ENCODE measurements around the gene ABHD5. TPM values are rescaled to one million over a fixed set of nuclear protein-coding genes. Genes with fewer than 3 reads are reported as not detected.

Gene ABHD5
- total RNA-seq, 1 experiment from 2014 or later, result 11.3 TPM

- Mint-ChIP-seq H3K27ac (no peak overlapping the region), H3K36me3 (no peaks in the 10 kb centered on the region), H3K4me3 (no peak overlapping the region), H3K9me3 (peaks cover 16% of the 10 kb centered on the region), H3K27me3 (ENCODE audit: low read depth) (peaks cover 2% of the 10 kb centered on the region), H3K4me1 (no peaks in the 10 kb centered on the region)
- CTCF ChIA-PET, result no interaction called here
- ATAC-seq, result no peak
- DNase-seq (ENCODE audit: low spot score), result no peak
- TF ChIP-seq, protein P1, sequence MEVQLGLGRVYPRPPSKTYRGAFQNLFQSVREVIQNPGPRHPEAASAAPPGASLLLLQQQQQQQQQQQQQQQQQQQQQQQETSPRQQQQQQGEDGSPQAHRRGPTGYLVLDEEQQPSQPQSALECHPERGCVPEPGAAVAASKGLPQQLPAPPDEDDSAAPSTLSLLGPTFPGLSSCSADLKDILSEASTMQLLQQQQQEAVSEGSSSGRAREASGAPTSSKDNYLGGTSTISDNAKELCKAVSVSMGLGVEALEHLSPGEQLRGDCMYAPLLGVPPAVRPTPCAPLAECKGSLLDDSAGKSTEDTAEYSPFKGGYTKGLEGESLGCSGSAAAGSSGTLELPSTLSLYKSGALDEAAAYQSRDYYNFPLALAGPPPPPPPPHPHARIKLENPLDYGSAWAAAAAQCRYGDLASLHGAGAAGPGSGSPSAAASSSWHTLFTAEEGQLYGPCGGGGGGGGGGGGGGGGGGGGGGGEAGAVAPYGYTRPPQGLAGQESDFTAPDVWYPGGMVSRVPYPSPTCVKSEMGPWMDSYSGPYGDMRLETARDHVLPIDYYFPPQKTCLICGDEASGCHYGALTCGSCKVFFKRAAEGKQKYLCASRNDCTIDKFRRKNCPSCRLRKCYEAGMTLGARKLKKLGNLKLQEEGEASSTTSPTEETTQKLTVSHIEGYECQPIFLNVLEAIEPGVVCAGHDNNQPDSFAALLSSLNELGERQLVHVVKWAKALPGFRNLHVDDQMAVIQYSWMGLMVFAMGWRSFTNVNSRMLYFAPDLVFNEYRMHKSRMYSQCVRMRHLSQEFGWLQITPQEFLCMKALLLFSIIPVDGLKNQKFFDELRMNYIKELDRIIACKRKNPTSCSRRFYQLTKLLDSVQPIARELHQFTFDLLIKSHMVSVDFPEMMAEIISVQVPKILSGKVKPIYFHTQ (CRISPR knock-in tag; IDR thresholded peaks at IDR 0.05), result no peak
- TF ChIP-seq MLX (CRISPR knock-in tag; IDR thresholded peaks at IDR 0.05) (no peak), ETV6 (CRISPR knock-in tag; IDR thresholded peaks at IDR 0.05) (no peak), KAT7 (CRISPR knock-in tag; IDR thresholded peaks at IDR 0.05; ENCODE audit: borderline replicate concordance) (no peak), NFE2L1 (CRISPR knock-in tag; IDR thresholded peaks at IDR 0.05) (no peak), MAX (CRISPR knock-in tag; IDR thresholded peaks at IDR 0.05) (no peak), ZNF263 (CRISPR knock-in tag; IDR thresholded peaks at IDR 0.05; ENCODE audit: low read depth) (no peak), GRHL2 (CRISPR knock-in tag; IDR thresholded peaks at IDR 0.05; ENCODE audit: insufficient replicate concordance, severe bottlenecking) (no peak), IRF1 (CRISPR knock-in tag; IDR thresholded peaks at IDR 0.05) (no peak), MXD4 (CRISPR knock-in tag; IDR thresholded peaks at IDR 0.05; ENCODE audit: borderline replicate concordance) (no peak)
- TF ChIP-seq, protein P2, sequence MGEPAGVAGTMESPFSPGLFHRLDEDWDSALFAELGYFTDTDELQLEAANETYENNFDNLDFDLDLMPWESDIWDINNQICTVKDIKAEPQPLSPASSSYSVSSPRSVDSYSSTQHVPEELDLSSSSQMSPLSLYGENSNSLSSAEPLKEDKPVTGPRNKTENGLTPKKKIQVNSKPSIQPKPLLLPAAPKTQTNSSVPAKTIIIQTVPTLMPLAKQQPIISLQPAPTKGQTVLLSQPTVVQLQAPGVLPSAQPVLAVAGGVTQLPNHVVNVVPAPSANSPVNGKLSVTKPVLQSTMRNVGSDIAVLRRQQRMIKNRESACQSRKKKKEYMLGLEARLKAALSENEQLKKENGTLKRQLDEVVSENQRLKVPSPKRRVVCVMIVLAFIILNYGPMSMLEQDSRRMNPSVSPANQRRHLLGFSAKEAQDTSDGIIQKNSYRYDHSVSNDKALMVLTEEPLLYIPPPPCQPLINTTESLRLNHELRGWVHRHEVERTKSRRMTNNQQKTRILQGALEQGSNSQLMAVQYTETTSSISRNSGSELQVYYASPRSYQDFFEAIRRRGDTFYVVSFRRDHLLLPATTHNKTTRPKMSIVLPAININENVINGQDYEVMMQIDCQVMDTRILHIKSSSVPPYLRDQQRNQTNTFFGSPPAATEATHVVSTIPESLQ (CRISPR knock-in tag; IDR thresholded peaks at IDR 0.05), result no peak
- POLR2A ChIA-PET, result no interaction called here
Measured at GRCh38 chr3:43782541-43782940, 91.8 kb downstream of the ABHD5 start.

Other genes starting within 250 kb of the ABHD5 start
- 35.1 to 38.1 TPM (median 36.6 TPM) in 3 replicates for gene ANO10, start 68.9 kb upstream of the ABHD5 start, total RNA-seq (2021)